Stimulated activated CD8-positive, alpha-beta memory T cell treated with anti-CD3 and anti-CD28 coated beads, Interleukin-7, amount 100 ng/mL, for 4 hours (primary cell): Measurements from ENCODE around the gene KIF15.
"Not testable (repeated sequence)": the region's sequence is repeated elsewhere in the genome, so short reads cannot be mapped to it uniquely, and the experiment has no call there.

ENCODE experiments used
- DNase-seq, 2 donors: peaks; one replicate each; pipeline ENCODE4 v3.0.0-alpha.2; 2020; ENCODE audit warnings: low read depth in 2 of 2

The KIF15 gene

GRCh38 chr3:44816334-44816733 lies 54.7 kb downstream of the KIF15 start:
- not testable (repeated sequence) for DNase-seq

GRCh38 chr3:44821206-44821605 lies 59.6 kb downstream of the KIF15 start:
- DNase-seq, result not testable (repeated sequence)

- no peak for DNase-seq
Observed at GRCh38 chr3:44825264-44825925, 63.8 kb downstream of the KIF15 start.

GRCh38 chr3:44827196-44827595 lies 65.6 kb downstream of the KIF15 start:
- no peak for DNase-seq

GRCh38 chr3:44831232-44831631 lies 69.6 kb downstream of the KIF15 start:
- no peak for DNase-seq

- no peak for DNase-seq
Observed at GRCh38 chr3:44832032-44832431, 70.4 kb downstream of the KIF15 start.

GRCh38 chr3:44832965-44833364 lies 71.4 kb downstream of the KIF15 start:
- DNase-seq, result no peak

- no peak for DNase-seq
Observed at GRCh38 chr3:44833394-44833793, 71.8 kb downstream of the KIF15 start.

- no peak for DNase-seq
Observed at GRCh38 chr3:44835684-44836083, 74.1 kb downstream of the KIF15 start.

- DNase-seq, result no peak
Observed at GRCh38 chr3:44842376-44842775, 80.8 kb downstream of the KIF15 start.

- DNase-seq, result no peak
Observed at GRCh38 chr3:44845528-44846520, 84.2 kb downstream of the KIF15 start.

- DNase-seq, result no peak
Observed at GRCh38 chr3:44848634-44849033, 87.0 kb downstream of the KIF15 start.

- not testable (repeated sequence) for DNase-seq
Observed at GRCh38 chr3:44856663-44857062, 95.1 kb downstream of the KIF15 start.

- no peak for DNase-seq
Observed at GRCh38 chr3:44860117-44860516, 98.5 kb downstream of the KIF15 start.

GRCh38 chr3:44861412-44862225 lies 100.0 kb downstream of the KIF15 start, which contains the start of gene TMEM42:
Gene TMEM42, plus strand, starts transcription at chr3:44861912. Its CDS starts 13 bp downstream, at chr3:44861925.
- DNase-seq, result peak; percentile 78 to 88

GRCh38 chr3:44862226-44862637 lies 100.6 kb downstream of the KIF15 start:
- no peak for DNase-seq

- no peak for DNase-seq
Observed at GRCh38 chr3:44865272-44866035, 103.9 kb downstream of the KIF15 start.

- no peak for DNase-seq
Observed at GRCh38 chr3:44867421-44868111, 106.0 kb downstream of the KIF15 start.

GRCh38 chr3:44870375-44871061 lies 108.9 kb downstream of the KIF15 start:
- no peak for DNase-seq

GRCh38 chr3:44874308-44874707 lies 112.7 kb downstream of the KIF15 start, which contains the start of gene TGM4:
Gene TGM4, plus strand, starts transcription at chr3:44874608. Its CDS starts 71 bp downstream, at chr3:44874679.
- no peak for DNase-seq
